GM21528 (cell line): ENCODE data around the gene ENO4.

ENCODE experiments used
- ATAC-seq: cut with Tn5 transposase; IDR thresholded peaks from one replicate; pipeline ENCODE4 v1.9.1; 2021; ENCODE audit warnings: mild to moderate bottlenecking, moderate library complexity; ENCODE audit not compliant: unreplicated experiment, low FRiP score

The ENO4 gene

DNA sequence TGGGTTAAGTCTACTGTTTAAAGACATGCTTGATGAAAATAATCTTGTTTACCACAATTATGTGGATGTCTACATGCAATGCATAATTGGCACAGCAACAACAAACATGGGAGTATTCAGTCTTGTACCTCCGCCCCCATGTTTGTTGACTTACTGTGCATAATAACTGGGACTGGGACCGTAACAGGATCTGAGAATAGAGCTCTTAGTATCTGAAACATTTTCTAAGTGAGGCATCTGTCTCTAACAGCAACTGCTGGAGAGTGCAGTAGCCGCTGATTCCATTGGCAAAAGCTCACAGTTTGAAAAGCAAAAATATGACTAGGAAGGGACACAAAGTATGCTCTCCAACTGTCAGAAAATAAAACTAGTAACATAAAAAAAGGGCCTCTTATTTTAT, 61.6 kb downstream of the ENO4 start:
- ATAC-seq = no peak

DNA sequence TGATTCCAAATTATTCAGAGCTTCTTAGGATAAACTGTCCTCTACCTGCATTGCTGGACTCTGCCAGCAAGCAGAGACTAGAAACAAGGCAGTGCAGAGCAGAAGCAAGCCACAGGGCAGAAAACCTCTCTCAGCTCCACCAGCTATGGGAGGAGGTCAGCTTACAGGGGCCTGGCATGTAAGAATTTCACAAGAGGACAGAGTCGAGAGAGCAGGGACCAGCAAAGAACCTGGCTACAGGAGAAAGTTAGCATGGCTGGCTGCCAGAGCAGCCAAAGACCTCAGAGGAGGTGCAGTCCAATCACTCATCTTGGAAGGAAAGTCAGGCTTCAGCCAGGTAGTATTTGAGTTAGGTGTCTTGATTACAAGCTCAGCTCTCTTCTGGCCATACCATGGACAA, 62.9 kb downstream of the ENO4 start:
- no peak for ATAC-seq

DNA sequence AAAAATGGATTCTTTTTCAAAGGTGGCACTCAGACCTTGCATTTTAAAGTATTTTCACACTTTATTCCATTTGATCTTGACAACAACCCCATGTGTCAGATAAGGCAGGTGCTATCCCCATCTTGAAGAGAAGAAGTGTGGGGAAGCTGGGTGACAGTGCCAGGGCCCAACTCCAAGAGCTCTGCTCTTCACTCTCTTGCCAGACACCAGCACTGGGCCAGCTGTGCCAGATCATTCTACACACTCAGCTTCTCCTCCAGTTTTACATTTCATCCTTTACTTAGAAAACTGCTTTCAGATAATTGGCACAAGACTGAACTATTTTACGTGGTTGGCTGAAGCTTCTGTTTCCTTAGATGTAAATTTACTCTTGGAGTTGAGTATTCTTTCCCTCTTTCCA, 64.4 kb downstream of the ENO4 start:
- no peak for ATAC-seq

- no peak for ATAC-seq
These were observed 66.0 kb downstream of the ENO4 start for GRCh38 chr10:116915340-116915739.

- ATAC-seq = no peak
These were observed 68.2 kb downstream of the ENO4 start for GRCh38 chr10:116917481-116917880.

GRCh38 chr10:116918583-116918982, 69.3 kb downstream of the ENO4 start:
- no peak for ATAC-seq

DNA sequence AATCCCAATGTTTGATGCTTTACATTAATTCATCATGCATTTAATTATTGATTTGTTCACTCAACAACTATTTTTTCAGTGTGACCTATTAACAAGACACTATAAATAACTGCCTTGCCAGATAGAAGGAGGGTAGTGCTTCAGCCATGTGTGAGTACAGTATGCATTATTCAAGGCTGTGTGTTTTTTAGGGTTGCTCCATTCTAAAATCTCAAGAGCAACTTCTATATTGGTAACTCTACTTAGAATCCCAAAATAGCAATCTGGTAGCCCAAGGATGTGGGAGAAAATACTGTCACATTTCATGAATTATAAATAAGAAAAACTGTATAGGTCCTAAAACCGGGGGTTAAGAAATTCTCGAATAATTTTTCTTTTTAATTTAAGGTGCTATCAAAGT, 69.9 kb downstream of the ENO4 start:
- ATAC-seq = no peak

DNA sequence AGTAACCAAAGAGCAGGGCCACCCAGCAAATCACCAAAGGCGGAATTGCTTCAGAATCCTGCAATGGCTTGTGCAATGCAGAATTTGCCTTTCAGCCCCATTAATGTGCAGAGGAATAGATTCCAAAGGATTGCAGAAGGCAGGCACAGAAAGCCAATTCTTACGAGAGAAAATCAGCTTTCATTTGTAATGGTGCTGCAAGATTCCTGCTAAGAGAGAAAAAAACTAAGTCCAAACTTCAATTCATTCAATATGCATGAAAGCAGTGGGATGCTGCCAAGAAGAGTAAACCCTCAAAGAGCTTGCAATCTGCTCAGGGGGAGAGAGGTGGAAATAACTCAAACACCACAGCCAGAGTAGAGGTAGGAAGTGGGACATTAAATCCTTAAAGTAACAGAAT, 70.4 kb downstream of the ENO4 start:
- ATAC-seq = no peak

DNA sequence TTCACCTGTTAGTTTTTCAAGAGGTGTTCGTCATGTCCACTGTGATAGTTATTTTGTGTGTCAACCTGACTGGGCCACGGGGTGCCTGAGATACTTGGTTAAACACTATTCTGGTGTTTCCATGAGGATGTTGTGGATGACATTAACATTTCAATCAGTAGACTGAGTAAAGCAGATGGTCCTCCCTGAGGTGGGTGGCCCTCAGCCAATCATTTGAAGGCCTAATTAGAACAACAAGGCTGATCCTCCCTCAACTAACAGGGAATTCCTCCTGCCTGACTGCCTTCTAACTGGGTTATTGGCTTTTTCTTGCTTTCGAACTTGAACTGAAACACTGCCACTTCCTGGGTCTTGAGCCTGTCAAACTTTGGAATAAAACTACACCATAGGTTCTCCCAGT, 75.8 kb downstream of the ENO4 start:
- no peak for ATAC-seq

DNA sequence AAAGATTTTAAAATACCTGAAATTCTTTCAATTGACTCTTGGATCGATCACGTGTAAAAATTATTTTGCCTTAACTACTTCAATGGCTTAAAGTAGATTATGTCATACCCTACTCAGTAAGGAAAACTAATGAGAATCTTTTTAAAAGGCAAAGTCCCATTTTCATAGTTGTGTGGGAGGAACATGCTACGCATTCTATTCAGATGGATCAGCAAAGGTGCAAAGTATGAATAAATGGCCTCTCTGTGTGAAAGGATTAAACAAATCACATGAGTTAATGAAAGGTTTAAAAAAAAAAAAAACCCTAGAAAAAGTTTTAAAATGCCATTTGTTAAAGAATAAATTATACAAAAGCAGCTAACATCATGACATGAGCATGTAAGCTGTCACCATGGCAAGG, 77.1 kb downstream of the ENO4 start:
- ATAC-seq = no peak

GRCh38 chr10:116931806-116932205, 82.5 kb downstream of the ENO4 start:
- ATAC-seq = no peak
